CD4-positive, alpha-beta T cell treated with Interferon gamma for 1 hour (primary cell): ENCODE data around the gene RNF126.
A peak's percentile ranks its signal among the peaks of the same experiment; 100 is the strongest.
"Not testable (repeated sequence)": the region's sequence is repeated elsewhere in the genome, so short reads cannot be mapped to it uniquely, and the experiment has no call there.

ENCODE experiments used
- DNase-seq: peaks from one replicate; pipeline ENCODE4 v3.0.0-alpha.2; 2020

The RNF126 gene

DNA sequence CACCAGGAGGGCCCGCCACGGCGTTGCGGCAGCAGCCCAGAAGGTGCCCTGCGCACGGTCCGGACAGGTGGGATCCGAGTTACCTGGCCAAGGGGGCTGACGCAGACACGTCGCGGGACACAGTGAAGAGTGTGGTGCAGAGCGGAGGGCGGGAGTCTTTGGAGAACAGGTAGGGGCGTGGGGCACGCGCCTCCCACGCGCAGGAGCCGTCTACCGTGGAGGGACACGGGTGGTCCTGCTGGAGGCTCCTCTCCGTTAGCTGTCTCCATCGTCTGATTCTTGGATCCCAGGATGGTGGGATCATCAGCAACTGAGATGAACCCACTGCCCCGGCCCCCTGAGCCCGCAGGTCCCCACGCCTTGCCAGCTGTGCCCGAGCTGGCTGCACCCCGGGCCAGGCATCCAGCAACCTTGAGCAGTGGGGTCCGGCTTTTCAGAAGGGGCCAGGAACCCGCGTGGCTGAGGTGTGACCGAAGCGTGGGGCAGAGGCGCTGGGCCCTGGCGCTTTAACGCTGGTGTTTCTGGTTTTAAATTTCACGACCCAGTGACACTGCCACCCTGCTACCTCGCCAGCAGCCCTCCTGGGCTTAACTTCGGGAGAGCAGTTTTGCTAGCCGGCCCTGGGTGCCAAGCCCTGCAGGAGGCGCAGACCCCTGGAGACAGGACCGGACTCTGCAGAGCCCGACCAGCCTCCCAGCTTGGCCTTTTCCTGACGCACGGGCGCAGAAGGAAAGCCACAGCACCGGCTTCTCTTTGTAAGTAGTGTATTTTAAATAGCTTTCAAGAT is 16.0 kb downstream of the RNF126 start:
- no peak for DNase-seq

DNA sequence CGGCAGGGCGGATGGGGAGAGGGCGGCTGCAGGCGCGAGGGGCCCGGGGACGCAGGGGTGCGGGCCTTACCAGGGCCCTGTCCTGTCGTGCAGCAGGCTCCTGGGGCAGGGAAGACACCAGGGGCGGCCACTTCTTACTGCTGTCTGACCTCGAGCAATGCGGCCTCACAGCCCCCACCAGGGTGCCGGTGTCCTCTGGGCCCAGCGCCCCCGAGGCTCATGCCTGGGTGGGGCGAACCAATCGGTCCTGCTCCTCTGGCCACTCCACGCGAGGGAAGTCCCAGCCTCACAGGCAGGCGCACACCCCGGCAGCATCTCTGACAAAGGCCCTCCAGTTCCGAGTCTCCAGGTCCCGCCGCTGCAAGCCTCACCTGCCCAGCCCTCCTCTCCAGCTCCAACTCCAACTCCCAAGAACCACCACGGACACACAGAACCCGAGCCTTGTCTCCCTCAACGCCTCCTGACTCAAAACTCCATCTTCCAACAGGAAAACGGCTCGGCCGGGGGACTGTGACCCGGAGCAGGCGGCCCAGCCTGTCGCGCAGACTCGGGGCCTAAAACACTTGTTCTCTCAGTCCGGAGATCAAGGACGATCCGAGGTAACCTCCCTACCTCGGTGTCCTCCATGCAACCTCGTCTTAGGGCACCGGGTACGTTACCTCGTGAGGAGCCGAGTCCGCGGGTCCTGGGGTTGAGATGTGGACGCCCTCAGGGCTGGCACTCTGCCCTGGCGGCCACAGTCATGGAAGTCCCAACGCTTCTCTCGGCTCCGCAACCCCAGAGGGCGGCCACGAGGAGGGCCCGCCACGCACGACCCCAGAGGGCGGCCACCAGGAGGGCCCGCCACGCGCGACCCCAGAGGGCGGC is 16.9 kb downstream of the RNF126 start:
- DNase-seq, result no peak

DNA sequence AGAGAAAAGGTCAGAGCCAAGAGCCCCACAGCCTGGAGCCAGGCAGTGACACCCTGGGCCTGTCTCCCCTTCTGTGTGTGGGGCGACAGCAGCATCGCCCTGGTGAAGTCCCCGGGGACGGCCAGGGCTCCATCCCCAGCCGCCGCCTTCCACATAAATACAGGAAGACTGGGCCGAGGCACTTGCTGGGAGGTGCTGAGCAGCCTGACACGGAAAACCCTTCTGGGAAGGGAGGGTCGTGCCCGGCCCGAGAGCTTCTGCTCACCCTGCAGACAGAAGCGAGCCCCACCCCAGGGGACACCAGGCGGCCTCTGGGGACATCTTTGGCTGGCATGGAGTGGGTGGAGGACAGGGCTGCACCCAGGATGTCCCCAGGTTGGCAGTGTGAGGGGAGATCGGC is 18.2 kb downstream of the RNF126 start:
- no peak for DNase-seq

DNA sequence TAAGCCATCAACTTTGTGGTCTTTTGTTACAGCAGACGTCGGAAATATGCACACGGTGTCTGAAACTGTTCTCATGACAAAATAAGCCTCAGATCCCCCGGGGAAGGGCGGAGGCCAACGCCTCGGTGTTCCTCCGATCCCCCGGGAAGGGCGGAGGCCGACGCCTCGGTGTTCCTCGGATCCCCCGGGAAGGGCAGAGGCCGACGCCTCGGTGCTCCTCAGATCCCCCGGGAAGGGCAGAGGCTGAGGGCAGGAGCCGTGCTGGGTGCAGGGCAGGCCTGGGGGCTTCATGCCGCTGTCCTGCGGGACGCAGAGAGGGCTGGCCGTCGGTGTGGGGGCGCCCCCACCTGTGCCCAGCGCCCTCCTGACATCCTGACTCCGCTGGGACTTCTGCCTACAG is 18.7 kb downstream of the RNF126 start:
- DNase-seq, result no peak

DNA sequence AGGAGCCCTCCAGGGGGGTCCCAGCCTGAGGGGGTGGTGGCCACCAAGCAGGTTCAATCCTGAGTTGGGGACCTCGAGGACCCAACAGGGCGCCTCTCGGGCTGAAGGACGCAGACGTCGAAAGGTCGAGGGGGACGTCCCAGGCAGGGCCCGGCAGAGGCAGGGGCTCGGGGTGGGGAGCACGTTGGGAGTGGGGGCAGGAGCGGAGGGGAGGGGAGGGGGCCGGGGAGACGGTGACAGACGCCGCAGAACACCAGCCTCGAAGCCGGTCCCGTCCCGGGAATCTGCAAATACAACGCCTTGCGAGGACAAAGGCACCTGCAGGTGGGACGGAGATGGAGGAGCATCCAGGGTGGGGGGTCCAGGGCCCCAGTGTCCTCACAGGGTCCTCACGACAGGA is 19.3 kb downstream of the RNF126 start:
- no peak for DNase-seq

DNA sequence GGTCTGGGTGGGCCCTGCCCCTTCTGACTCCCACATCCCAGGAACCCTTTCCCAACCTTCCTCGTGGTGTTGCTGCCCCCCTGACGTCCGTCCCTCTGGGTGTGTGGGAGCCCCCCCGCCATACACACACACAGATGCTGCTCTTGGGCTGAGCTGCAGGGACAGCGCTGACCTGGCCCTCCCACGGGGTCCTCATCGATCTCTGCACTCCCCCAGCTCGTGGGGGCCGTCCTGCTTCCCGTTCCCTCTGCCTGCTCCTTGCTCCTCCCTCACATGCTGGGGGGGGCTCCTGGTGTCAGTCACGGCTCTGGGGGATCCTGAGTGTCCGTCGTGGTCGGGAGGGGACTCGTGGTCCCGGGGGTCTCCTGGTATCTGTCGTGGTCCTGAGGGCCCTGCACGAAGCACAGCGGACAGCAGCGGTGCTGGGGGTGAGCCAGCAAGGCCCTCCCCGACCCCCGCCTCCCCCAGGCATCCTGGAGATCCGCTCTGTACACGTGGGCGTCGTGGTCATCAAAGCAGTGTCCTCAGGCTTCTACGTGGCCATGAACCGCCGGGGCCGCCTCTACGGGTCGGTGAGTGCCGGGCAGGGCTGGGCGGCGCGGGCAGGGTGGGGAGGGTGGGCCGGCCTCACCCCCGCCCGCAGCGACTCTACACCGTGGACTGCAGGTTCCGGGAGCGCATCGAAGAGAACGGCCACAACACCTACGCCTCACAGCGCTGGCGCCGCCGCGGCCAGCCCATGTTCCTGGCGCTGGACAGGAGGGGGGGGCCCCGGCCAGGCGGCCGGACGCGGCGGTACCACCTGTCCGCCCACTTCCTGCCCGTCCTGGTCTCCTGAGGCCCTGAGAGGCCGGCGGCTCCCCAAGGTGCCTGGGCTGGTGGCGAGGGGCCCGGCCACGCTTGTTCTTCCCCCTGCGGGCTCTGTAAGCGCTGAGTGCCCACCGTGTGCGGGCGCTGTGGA is 20.0 kb downstream of the RNF126 start:
- DNase-seq, result no peak

DNA sequence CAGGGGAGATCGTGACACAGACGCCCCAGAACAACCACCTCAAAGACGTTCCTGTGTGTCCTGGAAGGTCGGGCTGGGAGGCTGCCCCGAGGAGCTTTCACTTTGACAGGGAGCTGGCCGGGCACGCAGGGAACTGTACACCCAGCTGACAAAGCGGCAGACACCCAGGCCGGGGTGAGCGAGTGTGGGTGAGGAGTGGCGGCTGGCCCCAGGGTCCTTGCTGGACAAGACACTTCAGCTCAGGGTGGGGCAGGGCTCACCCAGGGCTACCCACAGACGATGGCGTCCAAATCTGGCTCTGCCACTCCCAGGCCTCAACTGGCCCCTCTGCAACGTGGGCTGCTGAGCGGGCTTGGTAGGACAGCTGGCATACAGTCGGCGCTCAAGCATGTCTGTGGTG is 21.3 kb downstream of the RNF126 start:
- no peak for DNase-seq

DNA sequence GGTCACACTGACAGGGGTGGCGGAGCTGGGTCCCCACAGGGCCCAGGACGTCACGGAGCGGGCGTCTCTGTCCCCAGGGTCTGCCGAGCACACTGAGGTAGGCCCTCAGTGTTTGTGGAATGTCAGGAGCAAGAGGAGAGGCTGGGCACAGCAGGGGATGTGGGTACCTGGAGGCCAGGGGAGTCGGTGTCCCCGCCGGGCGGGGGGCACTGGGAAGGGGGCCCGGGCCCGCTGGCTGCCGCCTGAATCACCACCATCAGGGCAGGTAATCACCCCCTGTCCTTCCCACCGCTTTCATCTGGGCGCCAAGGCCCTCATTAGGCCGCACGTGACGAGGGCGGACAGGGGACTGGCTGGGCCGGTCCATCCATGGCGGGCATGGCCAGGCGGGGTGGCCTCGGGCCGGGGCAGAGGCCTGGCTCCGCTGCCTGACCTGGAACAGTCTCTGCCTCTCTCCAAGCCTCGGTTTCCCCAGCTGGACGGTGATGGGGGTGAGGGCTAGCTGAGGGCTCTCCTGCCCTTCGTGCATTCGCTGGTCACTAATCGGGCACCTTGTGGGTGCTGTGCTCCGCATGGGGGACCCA is 22.3 kb downstream of the RNF126 start:
- no peak for DNase-seq

DNA sequence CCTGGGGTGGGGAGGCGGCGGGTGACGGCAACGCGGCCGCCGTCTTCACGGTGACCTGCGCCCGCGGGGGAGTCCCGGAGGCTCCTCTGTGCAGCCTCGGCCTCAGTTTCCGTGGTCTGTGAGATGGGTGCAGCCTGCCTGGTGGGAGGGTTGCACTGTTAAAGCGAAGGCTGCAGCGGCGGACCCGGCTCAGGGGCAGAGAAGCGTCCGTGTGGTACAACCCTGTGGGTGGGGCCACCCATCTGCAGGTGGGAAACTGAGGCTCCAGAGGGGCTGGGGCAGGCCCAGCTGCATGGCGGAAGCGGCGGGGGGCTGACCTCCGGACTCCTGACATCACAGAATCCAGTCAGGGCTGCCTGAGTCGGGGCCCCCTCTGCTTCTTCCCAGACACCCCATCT is 22.9 kb downstream of the RNF126 start:
- no peak for DNase-seq

DNA sequence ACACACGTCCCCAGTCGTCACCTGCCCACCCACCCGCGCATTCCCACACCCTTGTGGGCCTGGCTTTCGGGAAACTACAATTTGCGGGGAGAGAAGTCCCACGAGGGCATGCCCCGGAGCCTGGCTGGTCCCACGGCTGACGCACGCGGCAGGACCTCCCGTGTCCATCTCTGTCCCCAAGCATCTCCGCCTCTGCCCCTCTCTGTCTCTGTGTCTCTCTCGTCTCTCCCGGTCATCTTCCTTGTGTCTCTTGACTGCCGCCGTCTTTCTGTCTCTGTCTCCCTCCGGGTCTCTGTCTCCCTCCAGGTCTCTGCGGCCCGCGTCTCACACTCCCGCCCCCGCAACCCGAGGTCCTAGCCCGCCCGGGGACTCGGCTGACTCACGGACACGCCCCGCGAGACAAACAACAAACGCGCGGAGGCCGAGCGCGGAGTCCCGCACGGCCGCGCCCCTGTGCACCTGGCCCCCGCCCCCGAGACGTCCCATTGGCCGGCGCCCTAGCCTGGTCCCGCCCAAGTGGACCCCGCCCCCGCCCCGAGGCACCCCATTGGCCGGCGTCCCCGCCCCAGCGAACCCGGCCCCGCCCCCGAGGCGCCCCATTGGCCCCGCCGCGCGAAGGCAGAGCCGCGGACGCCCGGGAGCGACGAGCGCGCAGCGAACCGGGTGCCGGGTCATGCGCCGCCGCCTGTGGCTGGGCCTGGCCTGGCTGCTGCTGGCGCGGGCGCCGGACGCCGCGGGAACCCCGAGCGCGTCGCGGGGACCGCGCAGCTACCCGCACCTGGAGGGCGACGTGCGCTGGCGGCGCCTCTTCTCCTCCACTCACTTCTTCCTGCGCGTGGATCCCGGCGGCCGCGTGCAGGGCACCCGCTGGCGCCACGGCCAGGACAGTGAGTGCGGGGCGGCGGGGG is 23.5 kb downstream of the RNF126 start, which contains the start of gene FGF22:
FGF22 (plus strand) TSS at position 627 of the 908 bp plus-strand sequence; CDS start at position 674, 47 bp downstream.
- DNase-seq, result peak; percentile 92

DNA sequence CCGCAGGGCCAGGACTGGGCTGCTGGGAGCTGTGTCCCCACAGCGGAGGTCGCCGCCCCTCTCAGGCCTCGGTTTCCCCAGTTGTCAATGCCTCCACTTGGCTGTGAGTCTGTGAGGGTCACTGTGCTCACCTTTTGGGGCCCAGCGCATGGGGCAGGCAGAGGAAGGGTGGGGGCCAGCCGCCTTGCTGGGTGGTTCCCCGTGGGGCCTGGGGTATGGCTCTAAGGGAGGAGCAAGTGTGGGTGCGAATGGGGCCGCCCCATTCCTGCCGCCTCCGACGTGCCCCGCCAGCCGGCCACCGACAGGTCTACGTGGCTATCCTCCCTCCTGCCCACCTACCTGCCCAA is 24.1 kb downstream of the RNF126 start:
- no peak for DNase-seq

DNA sequence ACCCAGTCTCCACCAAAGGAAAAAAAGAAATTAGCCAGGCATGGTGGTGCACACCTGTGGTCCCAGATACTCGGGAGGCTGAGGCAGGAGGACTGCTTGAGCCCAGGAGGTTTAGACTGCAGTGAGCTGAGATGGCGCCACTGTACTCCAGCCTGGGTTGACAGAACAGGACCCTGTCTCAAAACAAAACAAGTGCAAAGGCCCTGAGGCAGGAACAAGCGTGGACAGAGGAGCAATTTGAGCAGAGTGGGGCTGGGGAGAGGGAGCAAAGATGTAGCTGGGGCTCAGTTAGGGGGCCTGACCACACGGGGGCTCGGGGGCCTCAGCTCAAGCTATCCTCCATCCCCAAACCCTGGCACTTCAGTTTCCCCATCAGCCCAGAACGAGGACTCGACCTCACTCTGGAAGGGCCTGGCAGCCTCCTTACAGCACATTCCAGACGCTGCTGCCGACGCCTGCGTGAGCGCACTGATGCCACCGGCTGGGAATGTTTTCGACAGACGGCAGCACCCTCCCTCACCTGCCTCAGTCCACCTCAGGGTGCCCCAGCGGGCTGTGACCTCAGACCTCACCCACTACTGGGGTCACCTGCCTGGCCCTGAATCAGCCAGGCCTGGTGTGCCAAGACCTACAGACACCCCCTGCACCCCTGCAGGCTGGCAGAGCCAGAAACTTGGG is 27.9 kb downstream of the RNF126 start:
- DNase-seq, result no peak

DNA sequence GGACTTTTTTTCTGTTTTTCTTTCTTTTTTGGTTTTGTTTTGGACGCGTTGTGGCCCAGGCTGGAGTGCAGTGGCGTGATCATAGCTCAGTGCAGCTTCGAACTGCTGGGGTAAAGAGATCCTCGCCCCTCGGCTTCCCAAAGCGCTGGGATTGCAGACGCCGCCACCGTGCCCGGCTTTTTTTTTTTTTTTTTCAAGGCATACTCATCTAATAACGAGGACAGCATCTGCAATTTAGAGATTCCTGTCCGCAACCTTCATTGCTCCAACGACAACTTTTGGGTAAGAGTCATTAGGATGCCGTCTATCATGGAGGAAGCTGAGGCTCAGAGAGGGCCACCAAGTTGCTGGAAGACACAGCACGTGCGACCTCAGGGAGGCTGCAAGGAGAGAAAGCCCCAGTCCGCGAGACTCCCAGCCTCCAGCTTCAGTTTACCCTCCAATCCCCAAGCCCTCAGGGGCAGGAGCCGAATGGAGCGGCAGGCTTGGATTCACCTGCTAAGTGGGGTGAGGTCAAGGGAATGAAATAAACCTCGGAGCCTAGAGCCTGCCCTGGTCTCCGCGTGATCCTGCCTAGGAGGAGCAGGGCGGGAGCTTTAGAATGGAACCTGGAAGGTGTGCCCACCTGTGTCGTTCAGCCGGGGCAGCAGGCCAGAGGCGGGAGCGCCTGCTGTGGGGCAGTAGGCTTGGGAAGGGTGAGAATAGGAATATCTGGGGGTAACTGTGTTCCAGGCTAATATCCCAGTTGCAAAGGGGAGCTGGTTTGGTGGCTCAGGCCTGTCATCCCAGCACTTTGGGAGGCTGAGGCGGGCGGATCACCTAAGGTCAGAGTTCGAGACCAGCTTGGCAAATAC is 29.0 kb downstream of the RNF126 start:
- no peak for DNase-seq

DNA sequence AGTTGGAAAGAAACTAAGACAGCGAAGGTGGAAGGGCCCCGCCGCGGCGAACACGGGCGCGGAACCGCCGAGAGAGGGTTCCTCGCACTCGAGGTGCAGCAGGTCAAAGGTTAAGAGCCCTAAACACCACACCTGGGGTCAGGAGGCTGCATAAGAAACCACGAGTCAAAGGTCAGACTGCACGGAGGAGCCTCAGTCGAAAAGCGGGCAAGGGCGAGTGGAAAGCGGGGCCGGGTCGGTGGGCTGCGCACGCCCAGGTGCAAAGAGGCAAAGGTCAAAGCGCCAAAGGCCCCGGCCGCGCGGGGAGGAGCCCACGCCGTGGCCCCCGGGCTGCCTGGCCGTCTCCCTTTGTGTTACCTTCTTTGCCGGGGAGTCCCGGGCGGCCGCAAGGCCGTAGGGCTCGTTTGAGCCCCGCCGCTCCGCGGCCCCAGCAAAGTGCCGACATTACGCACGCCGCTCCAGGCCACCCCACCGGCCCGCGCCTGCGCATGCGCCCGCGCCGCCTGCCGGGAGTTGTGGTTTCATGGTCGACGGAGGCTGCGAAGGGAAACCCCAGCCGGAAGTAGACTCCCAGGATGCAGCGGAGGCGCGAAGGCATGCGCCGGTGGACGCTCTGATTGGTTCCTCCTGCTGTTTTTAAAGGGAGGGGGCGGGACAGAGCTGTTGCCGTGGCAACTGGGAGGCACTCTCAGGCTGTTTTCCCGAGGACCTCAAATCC is 29.8 kb downstream of the RNF126 start, which contains the start of gene POLRMT:
POLRMT (minus strand) TSS at position 470 of the 718 bp plus-strand sequence; CDS start at position 445, 25 bp downstream.
- peak; percentile 98 for DNase-seq

DNA sequence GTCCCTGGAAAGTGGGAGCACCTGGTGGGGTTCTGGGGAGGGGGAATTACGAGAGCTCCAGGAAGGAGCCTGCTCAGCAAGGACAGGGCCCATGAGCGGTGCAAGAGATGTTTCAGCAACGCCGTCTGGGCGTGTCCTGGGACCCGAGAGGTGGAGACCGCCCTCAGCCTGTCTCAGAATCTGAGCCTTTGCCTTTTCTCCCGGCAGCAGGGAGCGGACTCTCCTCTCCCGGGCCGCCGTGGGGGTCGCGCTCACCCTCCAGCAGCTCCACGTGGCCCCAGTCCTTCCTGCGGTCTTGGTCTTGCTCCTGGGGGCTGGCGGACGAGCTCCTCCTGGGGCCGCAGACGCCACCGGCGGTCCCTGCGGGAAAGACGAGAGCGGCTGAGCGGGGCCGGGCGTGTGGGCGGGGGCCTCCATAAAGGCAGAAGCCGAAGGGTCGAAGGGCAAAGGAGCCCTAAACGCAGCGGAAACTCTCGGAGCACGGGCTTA is 30.4 kb downstream of the RNF126 start:
- DNase-seq, result no peak

DNA sequence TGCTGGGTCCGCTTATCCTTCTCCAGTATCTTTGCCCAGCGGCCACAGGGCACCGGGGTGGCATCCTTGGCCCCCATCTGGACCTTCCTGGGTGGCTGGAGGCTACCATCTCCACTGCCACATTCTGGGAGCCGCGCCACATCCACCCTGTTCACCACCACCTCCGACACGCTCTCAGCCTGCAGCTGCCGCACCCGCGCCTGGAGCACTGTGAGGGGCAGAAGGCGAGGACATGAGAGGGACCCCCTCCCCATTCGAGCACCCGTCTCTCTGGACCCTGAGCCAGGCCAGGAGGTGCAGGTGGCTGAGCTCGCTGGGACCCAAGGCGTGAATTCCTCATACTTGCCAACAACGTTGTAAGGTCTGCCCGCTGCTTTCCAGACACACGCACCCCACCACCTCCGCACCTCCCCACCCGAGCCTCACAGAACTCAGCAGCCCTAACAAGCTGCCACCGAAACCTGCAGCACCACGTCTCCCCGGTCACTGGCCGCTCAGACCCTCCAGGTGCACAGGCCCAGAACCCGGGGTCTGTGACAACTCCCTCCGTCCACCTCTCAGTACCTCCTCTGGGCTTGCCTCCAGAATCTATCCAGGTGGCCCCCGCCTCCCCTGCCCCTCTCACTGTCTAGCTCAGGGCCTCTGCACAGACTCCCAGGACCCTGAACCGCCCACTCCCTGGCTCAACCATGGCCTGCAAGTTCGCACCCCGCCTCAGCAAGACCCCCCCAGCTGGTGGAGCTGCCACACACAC is 32.9 kb downstream of the RNF126 start:
- no peak for DNase-seq

DNA sequence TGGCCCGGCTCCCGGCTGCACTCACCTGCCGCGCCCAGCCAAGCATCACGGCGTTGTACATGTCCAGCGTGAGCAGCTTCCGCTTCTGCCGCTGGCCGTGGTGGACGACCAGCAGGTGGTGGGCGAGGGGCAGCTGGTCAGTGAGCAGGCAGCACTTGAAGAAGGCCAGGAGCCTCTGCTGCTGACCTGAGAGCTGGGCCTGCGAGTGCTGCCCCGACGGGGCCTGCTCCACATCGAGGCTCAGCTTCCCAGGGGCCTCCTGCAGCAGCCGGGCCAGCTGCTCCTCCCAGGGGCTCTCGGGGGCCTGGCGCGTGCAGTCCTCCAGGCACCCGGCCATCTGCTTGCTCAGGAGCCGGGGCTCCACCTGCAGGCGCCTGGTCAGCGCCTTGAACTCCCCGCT is 33.5 kb downstream of the RNF126 start:
- not testable (repeated sequence) for DNase-seq

DNA sequence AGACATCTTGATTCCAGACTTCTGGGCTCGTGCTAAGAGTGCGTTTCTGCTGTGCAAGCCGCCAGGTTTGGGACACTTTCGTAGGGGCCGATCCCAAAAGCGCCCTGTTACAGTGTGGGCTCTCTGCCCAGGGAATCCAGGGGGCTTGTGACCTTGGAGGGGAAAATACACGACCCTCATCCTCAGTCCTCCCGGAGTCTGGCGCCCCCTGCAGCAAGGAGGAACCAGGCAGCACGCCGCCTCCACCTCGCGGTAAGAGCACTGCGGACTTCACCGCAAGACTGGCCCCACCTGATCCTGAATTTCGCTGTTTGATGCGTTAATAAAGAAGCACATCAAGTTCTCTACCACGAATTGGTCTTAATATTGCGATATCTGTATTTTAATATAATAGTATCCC is 34.8 kb downstream of the RNF126 start:
- DNase-seq, result no peak
